HG02642 (cell line): ENCODE measurements around the gene DISP2.
A peak's percentile ranks its signal among the peaks of the same experiment; 100 is the strongest.

Experiments used
- ATAC-seq: cut with Tn5 transposase; IDR thresholded peaks from one replicate; pipeline ENCODE4 v1.9.1; 2021; ENCODE audit warnings: mild to moderate bottlenecking; ENCODE audit not compliant: unreplicated experiment, poor library complexity

Gene DISP2

DNA sequence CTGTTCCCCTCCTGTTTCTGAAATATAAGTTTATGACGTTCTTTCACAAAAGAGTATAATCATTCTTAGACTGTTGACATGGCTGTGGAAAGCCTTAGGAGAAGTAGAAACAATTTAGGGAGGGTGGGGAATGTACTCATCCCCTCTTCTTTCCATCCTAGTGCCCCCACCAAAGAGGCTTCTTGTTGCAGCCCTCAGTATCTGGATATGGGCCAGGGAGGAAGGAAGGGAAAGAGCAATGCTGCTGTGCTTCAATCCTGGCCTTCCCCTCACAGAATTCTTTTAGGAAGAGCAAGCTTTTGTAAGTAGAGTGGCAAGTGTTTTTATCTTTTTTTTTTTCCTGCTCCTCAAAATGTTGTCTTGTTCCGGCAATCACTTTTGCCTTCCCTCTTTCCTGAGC, 32.8 kb upstream of the DISP2 start:
- ATAC-seq, result no peak

DNA sequence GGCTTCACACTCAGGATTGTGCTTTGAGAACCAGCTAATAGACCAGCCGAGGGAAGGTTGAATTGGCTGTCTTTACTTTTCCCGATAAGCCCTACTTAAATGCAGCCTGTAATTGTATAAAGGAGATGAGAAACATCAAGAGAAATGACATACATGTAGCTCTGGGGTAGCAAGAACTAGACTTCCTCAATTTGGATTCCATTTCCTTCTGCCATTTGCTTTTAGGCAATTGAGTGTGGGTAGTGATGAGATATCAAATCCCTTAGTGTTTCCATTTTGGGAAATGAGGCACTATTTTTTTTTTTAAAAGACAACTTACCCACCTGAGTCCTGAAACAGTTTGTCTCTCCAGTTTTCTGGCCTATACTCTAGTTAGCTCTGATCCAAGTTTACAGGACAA, 32.3 kb upstream of the DISP2 start:
- no peak for ATAC-seq

DNA sequence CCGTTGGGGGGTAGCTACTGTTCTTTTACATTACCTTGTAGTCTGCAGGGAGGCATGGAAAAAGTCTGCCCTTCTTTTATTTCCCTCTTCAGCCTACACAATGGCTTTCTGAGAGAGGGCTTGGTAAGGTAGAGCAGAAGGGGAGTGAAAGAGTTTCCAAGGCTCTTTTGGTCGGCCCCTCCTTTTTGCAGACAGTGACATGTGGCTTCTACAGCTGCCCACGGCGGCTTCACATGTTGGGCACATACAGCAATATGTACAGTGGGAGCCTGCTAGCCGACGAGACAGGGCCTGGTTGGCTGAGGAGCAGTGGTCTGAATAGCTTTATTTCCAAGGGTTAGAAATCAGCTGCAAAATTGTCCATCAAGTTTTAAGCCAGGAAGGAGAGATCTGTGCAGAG, 30.6 kb upstream of the DISP2 start:
- no peak for ATAC-seq

DNA sequence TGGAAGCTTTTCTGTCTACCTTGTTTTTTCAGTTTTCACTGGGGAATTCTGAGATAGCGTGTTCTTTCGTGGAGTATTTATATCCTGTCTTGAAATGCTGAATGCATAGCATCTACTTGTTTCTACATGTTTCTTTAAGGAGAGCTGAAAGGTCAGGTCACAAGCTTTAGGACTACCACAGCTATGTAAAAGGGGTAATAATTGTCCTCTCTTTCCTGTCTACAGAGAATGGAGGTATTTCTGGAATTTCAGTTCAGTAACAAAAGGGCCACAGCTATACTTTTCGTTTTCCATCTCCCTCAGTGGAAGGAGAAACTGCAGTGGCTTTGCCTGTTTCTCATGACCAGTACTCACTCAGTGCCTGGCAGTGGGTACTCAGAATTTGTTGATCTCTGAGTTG, 29.8 kb upstream of the DISP2 start:
- ATAC-seq, result no peak

DNA sequence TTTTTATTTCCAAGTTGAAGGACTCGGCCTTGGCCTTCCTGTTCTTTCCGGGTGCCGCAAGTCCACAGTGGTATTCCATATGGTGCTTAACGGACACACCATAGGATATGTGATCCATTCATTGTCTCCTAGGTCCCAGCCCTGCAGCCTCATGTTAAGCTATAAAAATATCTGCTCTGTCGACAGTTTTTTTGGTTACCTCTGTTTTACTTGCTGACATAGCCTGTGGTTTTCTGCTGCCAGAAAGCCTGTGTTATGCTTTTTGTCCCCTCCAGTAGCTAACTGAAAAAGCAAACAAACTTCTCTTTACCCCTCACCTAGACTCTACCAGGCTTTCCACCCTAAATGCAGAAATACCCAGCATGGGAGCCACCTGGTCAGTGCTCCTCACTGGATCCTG, 29.3 kb upstream of the DISP2 start:
- no peak for ATAC-seq

DNA sequence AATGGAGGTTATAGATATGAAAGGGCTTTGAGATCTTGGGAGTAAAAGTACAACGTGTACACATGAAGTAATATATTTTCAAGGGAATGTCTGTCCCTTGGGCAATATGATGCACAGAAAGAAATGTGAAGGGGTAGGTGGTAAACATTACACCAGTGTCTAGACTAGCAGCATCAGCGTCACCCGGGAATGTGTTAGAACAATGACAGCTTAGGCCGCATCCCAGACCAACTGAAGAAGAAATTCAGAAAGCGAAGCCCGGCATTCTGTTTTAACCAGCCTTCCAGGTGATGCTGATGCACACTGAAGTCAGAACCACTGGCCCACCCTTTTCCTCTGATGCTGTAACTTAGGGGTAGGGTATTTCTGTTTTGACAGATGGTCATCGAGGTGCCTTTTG, 28.2 kb upstream of the DISP2 start:
- no peak for ATAC-seq

DNA sequence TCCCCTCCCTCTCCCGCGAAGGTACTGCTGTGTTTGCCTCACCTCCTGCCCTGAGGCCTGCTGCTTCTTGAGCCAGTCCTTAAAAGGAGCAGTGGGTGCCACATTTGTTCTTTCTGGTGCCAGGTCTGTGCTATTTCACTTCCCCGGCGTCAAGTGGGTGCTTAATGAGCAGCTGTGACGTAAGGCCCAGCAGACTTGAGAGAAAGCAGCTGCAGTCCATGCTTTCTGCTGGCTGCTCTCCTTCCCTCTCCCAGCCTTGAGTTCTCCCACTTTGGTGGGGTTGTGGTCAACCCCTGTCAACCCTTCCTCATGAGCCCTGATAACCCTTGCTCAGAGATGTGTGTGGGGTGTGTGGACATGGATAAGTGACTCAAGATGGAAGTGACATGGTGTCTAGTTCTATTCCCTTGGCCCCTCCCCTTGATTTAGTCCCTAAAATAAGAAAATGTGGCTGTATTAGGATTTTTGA, 27.6 kb upstream of the DISP2 start:
- no peak for ATAC-seq

DNA sequence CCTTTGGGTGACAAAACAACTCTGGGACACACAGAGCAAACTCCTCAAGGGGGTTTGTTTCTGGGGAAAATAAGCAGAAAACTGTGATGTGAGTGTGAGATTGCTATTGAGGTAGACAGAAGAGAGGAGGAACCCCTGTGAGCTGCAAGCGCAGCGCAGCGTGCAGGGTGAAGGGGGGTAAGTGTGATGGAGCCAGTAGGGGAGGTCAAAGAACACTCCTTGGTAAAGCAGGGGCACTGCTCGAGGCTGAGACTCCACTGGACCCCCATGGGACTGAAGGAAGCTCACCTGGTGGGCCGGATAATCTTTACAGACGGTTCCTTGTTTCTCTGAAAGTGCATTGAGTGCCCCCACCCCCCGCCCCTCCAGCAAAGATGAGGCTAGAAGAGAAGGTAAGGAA, 27.0 kb upstream of the DISP2 start:
- ATAC-seq, result no peak

DNA sequence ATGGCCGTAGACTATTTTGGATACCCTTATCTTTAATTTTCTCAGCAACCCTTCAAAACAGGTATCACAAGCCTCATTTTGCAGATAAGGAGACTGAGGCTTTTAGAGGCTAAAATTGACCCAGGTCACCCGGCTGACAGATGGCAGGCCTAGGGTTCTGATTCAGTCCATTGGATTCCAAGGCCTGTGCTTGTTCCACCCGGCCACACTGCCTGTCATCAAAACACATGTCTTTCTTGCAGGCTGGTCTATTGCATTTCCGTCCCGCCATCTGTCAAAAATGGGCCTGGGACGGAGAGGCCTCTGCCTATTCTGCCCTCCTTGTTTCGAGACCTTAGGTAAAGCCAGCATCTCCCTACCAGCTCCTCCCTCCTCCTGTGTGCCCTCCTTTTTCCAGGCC, 26.4 kb upstream of the DISP2 start:
- ATAC-seq, result no peak

DNA sequence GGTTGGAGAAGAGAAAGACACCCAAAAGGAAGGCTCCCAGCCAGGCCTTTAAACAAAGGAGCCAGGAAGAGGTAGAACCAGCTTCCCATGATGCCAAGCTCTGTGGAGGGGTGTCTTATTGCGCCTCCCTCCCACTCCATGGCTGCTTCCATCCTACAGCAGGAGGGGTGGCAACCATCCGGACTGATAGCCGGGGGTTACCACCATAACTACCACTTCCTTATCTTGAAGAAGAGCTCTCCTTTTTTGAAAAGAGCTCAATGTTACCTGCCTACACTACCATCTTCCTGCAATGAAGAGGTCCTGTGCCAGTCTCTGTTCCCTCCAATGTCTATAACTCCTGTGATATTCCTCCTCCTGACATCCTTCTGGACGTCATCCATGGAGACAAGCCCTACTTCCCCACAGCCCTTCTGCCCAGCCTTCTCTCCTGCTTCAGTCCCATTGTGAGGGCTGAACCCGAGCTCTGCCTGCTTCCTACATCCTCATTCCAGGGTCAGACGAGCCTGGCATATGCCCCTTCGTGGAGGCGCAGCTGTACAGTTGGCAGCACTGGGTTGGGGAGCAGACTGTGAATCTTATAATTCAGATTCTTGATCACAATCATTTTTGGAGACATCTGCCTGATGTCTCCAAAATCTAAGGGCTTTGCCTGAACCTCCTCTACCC, 25.8 kb upstream of the DISP2 start:
- ATAC-seq, result no peak

DNA sequence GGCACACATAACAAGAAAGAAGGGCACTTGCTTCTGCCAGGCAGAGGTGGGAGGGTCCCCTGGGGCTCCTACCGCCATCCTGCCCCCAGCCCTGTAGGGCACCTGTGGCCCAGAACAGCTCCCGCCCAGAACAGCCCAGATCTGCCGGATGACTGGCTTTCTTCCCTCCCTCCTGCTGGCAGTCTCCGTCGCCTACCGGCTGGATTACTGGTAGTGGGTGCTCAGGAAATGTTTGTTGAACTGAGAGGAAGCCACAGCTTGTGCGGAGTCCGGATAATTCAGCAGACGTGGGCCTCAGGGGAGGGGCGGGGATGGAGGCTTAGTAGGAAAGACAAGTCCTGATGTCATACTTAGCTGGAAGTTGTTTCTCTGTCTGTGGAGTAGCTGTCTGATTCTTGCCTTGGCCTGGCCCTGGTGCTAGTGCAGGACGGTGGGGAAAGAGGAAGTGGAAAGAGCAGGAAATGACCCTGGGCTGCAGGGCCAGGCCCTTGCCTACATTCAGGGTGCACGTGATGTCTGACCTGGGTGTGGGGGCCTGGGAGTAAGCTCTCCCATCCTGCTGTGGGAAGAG, 24.0 kb upstream of the DISP2 start:
- ATAC-seq, result no peak

DNA sequence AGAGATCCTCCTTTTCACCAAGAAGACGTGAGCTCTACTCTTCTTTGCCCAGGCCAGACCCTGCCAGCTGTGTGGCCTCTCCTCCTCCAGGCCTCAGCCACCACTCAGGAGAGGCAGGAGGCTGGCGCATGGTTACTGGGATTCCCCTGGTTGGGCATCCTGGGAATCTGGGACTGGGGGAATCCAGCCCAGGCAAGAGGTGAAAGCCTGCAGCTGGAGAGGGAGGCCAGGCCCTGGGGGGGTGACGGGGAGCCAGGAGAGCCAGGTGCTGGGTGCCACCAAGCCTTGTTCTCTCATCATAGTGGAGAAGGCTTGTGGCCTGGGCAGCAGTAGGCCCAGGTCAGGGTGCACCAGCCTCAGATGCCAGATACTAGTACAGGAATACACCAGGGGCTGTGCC, 23.5 kb upstream of the DISP2 start:
- ATAC-seq, result no peak

DNA sequence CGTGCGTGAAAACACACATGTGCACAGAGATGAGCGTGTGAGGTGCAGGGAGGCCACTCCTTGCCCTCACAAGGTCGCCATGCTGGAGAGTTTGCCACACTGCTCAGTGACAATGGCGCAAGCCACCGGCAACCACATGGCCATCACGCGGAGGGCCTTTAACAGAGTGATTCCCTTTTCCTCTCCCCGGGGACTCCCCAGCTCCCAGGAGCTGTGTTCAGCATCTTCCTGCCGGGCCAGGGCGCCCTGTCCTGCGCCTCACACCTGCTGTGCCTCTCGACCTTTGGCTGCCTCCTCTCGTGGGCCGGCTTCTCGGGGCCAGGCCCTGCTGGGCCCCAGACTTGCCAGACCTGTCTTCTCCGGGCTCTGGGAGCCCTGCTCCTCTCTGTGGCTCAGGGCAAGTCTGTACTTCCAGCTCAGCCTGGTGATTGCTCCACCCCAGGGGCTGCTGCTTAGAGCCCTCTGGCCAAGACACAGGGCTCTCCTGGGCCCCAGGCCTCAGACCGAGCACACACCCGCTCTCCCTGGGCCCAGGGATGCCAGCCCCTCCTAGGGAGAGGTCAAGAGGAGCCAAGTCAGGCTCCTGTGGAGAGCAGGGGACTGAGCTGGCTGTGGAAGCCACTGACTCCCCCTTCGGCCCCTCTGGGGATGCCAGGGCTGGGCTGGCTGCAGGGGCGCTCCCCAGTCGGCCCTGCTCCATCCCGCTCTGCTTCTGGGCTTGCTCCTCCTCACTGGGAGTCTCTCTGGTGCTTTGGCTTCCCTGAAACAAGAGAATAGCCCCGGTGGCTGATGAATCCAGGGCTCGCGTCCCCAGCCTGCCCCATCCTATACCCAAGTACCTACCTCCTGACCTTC, 22.9 kb upstream of the DISP2 start:
- no peak for ATAC-seq

DNA sequence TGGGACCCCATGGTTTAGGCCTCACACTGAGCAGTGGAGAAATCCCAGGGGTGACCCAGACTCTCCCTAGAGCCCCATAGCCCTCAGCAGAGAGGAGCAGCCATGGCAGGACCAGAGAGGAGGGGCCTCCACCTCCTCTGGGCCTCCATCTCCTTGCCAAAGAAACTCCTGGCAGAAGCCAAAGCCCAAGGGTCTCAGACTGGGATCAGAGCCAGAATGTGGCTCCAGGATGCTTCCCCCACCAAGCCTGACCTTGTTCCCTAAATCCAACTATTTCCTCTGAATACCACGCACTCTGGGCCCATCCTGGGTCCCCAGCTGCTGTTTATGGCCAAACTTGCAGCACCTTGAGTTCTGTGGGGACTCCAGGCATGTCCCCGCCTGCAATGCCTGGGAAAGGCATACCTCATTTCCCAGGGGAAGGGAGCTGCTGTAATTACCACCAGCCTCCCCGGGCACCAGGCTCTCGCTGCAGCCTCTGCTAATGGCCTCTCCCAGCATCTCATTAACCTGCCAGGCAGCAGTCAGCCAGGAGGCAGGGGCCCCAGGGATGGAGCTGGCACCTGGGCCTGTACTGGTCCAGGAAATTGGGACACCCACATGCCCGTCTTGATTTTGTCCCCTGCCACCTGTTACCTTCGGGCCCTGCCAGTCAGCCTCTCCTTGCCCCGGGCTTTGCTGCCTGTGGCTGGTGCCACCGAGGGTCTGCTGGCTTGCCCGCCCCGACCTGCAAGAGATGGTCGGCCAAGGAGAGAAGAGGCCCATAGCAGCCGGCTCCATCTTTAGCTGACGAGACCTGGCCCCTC, 21.9 kb upstream of the DISP2 start:
- no peak for ATAC-seq

DNA sequence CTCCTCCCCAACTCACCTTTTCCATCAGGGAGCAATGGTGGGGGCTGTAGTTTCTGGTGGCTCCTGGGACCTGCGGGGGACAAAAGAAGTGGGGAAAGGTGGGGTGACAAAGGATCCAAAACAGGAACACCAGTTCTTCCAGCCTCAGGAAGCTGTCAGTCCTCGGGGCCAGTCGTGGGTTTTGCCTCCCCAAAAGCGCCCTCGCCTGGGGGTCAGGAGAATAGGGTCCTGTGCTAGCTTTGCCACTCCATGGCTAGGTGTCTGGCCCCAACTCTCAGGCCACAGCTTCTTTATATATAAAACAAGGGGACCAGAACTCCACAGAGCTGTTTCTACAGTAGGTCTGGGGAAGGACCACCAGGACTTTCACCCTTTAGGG, 21.3 kb upstream of the DISP2 start:
- ATAC-seq, result no peak

DNA sequence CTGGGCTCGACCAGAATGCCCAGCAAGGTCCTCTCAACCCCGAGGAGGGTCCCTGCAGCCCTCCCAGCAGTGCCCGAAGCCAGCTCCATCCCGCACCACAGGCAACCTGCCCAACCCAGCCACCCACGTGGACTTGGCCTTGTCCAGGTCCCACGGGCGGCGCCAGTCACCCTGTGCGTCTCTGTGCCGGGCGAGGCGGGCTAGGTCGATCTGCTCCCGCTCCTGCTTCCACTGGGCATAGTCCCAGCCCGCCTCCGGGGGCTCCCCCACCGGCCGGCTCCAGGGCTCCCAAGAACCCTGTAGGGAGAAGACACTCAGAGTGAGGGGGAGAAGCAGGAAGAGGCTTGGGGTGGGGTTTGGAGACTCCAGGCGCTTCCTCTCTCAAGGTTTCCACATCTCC, 20.4 kb upstream of the DISP2 start:
- no peak for ATAC-seq

DNA sequence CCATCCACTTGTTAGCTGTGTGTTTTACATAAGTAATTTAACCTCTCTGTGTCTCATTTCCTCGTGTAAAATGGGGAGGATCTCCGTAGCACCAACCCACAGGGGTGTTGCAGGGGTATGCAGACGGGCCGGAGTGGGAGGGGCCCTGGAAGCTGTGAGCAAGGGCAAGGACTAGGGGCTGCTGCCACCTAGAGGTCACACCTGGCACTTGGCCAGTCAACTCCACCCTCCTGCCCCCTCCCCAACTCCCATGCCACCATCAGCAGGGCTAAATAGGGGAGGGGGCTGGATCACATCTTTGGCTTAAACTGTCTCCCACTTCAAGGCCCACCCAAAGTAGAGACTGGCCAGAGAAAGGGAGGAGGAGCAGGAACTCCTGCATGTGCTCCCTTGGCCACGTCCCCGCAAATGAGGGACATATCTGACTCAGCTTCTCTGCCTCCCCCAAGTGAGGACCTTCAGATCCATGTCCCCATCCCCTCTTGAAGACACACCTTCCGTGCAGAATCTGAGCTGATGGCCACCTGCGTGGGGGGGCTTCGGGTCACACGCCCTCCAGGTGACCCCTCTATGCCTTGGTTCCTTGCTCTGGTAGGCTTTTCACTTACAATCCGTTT, 19.9 kb upstream of the DISP2 start:
- ATAC-seq, result peak; percentile 54

DNA sequence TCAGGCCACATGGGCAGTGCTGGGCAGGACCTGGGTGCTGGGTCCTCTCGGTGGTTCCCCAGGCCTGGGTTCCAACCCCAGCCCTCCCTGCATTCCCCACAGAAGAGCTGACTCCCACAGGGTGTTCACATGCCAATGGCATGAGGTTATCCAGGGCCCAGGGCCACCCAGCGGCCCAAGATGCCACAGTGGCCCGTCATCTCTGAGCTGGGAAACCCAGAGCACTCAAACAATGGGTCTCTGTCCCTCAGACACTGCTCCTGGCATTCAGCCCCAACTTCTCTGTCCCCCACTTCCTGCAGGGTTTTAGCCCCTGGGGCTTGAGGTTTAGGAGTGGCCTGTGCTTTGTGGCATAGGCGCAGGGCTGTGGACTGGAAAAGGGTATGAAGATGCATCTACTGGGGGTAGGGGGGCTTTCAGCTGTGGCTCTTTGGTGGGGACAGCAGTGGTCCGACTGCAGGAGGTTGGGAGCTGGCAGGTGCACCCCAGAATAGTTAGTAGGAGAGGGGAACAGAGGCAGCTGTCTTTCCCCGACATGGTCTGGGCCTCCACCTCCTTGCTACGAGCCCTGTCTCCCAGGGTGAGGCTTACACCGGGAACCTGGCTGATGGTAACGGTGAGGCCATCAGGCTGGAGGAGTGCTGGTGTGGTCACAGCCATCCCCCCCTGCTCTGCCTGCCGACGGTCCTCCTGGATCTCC, 18.9 kb upstream of the DISP2 start:
- ATAC-seq, result no peak

DNA sequence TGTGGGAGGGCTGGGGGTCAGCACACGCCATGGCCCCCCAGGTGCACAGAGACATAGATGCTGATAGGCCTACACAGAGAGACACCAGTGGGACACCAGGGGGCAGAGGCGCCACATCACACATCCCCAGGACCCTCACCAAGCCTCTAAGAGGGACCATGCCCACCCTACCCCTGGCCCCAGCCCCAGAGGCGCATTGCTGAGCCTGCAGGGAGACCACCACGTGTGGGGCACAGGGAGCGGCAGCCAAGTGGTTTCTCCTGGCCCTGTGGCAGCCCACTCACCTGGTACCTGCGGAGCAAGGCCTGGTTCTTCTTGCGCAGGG, 18.4 kb upstream of the DISP2 start:
- no peak for ATAC-seq
